ENCODE results near the gene ZNF18.
"Not testable (repeated sequence)": the region's sequence is repeated elsewhere in the genome, so short reads cannot be mapped to it uniquely, and the experiment has no call there.

ZNF18 gene

DNA sequence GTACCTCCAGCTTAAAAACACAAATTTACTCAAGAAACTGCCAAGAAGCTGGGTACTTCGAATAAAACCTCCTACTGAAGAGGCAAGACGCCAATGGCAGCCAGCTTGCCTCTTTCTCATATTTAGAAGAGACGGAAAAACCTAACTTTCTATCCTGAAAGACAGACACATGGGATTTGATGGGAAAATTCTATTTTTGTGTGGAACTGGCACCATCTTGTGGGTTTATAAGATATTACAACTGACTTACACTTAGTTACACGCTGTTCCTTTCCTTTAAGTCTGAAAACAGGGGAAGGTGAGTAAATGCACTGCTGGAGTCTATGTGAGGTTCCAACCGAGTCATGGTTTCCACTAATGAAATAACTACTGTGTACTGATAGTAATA is 10.3 kb downstream of the ZNF18 start:
- H3K27ac ChIP-seq (ENCODE audit: low read depth in 2 of 2, low read length in 2 of 2), result no peak overlapping the region
- H3K27me3 ChIP-seq (ENCODE audit: control insufficient read depth in 2 of 2, insufficient read depth in 2 of 2, low read length in 2 of 2), result no peaks in the 10 kb centered on the region
- H3K36me3 ChIP-seq (ENCODE audit: control insufficient read depth in 2 of 2, insufficient read depth in 2 of 2, low read length in 2 of 2), result peaks cover 15 to 29% of the 10 kb centered on the region in 2 donors
- no peak overlapping the region for H3K4me3 ChIP-seq (ENCODE audit: low read length in 2 of 2)
- peaks cover 0 to 3% of the 10 kb centered on the region in 2 donors for H3K4me1 ChIP-seq (ENCODE audit: control insufficient read depth in 2 of 2, insufficient read depth in 2 of 2, low read length in 2 of 2)
- no peak overlapping the region for H3K9ac ChIP-seq (ENCODE audit: low read depth in 1 of 2, low read length in 2 of 2)
- no peaks in the 10 kb centered on the region for H3K9me3 ChIP-seq (ENCODE audit: control insufficient read depth in 2 of 2, low read length in 2 of 2)

DNA sequence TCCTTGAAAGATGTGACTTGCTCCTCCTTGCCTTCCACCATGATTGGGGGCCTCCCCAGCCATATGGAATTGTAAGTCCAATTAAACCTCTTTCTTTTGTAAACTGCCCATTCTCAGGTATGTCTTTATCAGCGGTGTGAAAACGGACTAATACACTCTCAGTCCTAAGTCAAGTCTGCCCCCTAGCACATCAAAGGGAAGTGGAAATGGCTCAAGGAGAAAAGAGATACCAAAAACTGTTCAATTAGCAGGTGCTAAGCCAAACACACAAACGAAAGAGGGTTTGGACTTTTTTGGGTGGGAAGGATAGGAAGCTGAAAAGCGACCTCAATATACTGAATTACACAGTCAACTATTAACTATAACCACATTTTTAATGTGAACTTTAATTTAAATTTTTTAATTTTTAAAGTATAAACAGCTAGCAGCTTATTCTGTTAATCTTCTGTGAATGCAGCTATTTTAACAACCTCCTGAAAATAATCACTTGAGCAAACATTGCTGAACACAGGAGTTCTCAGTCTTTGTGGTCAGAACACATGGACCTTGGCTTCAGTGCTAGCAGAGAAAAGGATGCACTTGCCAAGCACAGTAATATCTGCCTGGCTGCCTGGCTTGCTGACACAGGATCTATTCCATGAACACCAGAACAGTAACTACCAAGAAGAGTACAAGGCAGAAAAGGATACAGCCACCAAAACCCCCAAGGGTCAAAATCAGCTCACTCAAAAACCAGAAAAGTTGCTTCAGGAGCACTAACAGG is 10.9 kb downstream of the ZNF18 start:
- H3K36me3 ChIP-seq (ENCODE audit: control insufficient read depth in 2 of 2, insufficient read depth in 2 of 2, low read length in 2 of 2), result peaks cover 15 to 31% of the 10 kb centered on the region in 2 donors
- H3K9me3 ChIP-seq (ENCODE audit: control insufficient read depth in 2 of 2, low read length in 2 of 2), result no peaks in the 10 kb centered on the region
- no peak overlapping the region for H3K9ac ChIP-seq (ENCODE audit: low read depth in 1 of 2, low read length in 2 of 2)
- no peaks in the 10 kb centered on the region for H3K27me3 ChIP-seq (ENCODE audit: control insufficient read depth in 2 of 2, insufficient read depth in 2 of 2, low read length in 2 of 2)
- H3K27ac ChIP-seq (ENCODE audit: low read depth in 2 of 2, low read length in 2 of 2), result no peak overlapping the region
- H3K4me1 ChIP-seq (ENCODE audit: control insufficient read depth in 2 of 2, insufficient read depth in 2 of 2, low read length in 2 of 2), result peaks cover 0 to 3% of the 10 kb centered on the region in 2 donors
- no peak overlapping the region for H3K4me3 ChIP-seq (ENCODE audit: low read length in 2 of 2)

DNA sequence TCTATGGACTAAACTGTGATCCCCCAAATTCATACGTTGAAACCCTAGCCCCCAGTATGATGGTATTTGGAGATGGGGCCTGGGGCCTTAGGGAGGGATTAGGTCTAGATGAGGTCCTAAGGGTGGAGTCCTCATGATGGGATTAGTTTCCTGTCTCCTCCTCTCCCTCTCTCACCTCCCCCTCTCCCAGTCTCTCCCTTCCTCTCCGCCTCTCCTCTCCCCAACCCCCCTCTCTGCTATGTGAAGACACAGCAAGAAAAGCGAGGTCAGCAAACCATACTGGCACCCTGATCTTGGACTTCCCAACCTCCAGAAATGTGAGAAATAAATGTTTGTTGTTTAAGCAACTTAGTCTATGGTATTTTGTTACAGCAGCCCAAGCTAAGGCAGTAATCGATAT is 15.4 kb downstream of the ZNF18 start:
- Histone ChIP-seq H3K4me3 (ENCODE audit: low read length in 2 of 2) (no peak overlapping the region), H3K4me1 (ENCODE audit: control insufficient read depth in 2 of 2, insufficient read depth in 2 of 2, low read length in 2 of 2) (no peaks in the 10 kb centered on the region), H3K36me3 (ENCODE audit: control insufficient read depth in 2 of 2, insufficient read depth in 2 of 2, low read length in 2 of 2) (peaks cover 15 to 41% of the 10 kb centered on the region in 2 donors), H3K9me3 (ENCODE audit: control insufficient read depth in 2 of 2, low read length in 2 of 2) (no peaks in the 10 kb centered on the region), H3K9ac (ENCODE audit: low read depth in 1 of 2, low read length in 2 of 2) (no peak overlapping the region), H3K27ac (ENCODE audit: low read depth in 2 of 2, low read length in 2 of 2) (no peak overlapping the region), H3K27me3 (ENCODE audit: control insufficient read depth in 2 of 2, insufficient read depth in 2 of 2, low read length in 2 of 2) (no peaks in the 10 kb centered on the region)

DNA sequence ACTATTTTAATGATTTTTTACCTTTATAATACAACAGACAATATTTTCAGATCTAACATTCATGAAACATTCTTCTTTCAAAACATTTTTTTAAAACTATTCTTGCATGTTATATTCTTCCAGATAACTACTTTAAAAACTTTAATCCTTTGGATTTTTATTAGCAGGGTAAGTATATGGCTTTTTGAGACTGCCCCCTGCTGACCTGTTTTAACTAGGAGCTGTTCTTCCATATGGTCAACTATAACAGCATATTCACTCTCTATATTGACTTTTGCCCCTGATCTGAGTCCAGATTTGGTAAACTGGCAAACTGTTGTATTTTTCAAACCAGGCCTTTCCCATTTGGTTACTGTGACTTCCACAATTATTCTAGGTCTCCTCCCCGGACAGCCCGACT is 16.5 kb downstream of the ZNF18 start:
- H3K9ac ChIP-seq (ENCODE audit: low read depth in 1 of 2, low read length in 2 of 2), result no peak overlapping the region
- no peaks in the 10 kb centered on the region for H3K9me3 ChIP-seq (ENCODE audit: control insufficient read depth in 2 of 2, low read length in 2 of 2)
- H3K4me3 ChIP-seq (ENCODE audit: low read length in 2 of 2), result no peak overlapping the region
- no peak overlapping the region for H3K27ac ChIP-seq (ENCODE audit: low read depth in 2 of 2, low read length in 2 of 2)
- H3K36me3 ChIP-seq (ENCODE audit: control insufficient read depth in 2 of 2, insufficient read depth in 2 of 2, low read length in 2 of 2), result peaks cover 15 to 41% of the 10 kb centered on the region in 2 donors
- H3K4me1 ChIP-seq (ENCODE audit: control insufficient read depth in 2 of 2, insufficient read depth in 2 of 2, low read length in 2 of 2), result no peaks in the 10 kb centered on the region
- H3K27me3 ChIP-seq (ENCODE audit: control insufficient read depth in 2 of 2, insufficient read depth in 2 of 2, low read length in 2 of 2), result no peaks in the 10 kb centered on the region

DNA sequence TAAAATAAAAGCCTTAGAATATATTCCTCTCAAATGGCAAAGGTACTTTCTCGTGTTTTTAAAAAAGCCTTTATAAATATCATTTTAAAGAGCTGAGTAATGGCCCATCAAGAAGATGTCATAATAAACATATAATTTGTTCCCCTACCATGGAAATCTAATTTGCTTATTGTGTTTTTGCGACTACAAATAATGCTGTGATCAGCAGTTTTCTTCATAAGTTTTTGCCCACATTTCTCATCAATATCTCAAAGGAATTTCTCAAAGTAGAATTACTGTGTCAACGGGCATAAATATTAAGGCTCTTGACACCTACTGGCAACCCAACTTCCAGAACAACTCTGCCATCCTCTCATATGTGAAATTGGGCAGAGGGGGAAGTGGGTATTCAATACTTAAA is 17.5 kb downstream of the ZNF18 start:
- no peaks in the 10 kb centered on the region for H3K9me3 ChIP-seq (ENCODE audit: control insufficient read depth in 2 of 2, low read length in 2 of 2)
- no peak overlapping the region for H3K27ac ChIP-seq (ENCODE audit: low read depth in 2 of 2, low read length in 2 of 2)
- H3K4me1 ChIP-seq (ENCODE audit: control insufficient read depth in 2 of 2, insufficient read depth in 2 of 2, low read length in 2 of 2), result no peaks in the 10 kb centered on the region
- peaks cover 15 to 41% of the 10 kb centered on the region in 2 donors for H3K36me3 ChIP-seq (ENCODE audit: control insufficient read depth in 2 of 2, insufficient read depth in 2 of 2, low read length in 2 of 2)
- H3K4me3 ChIP-seq (ENCODE audit: low read length in 2 of 2), result no peak overlapping the region
- no peaks in the 10 kb centered on the region for H3K27me3 ChIP-seq (ENCODE audit: control insufficient read depth in 2 of 2, insufficient read depth in 2 of 2, low read length in 2 of 2)
- H3K9ac ChIP-seq (ENCODE audit: low read depth in 1 of 2, low read length in 2 of 2), result no peak overlapping the region

DNA sequence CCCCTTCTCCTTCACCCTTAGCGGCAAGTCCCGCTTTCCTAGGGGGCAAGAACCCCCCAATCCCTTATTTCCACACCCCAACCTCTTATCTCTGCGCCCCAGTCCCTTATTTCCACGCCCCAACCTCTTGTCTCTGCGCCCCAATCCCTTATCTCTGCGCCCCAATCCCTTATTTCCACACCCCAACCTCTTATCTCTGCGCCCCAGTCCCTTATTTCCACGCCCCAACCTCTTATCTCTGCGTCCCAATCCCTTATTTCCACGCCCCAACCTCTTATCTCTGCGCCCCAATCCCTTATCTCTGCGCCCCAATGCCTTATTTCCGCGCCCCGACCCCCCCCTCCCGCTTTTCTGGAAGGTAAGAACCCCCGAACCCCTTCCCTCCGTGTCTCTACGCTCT is 24.5 kb downstream of the ZNF18 start:
- H3K36me3 ChIP-seq (ENCODE audit: control insufficient read depth in 2 of 2, insufficient read depth in 2 of 2, low read length in 2 of 2); H3K27ac ChIP-seq (ENCODE audit: low read depth in 2 of 2, low read length in 2 of 2); H3K9me3 ChIP-seq (ENCODE audit: control insufficient read depth in 2 of 2, low read length in 2 of 2); H3K4me3 ChIP-seq (ENCODE audit: low read length in 2 of 2); H3K27me3 ChIP-seq (ENCODE audit: control insufficient read depth in 2 of 2, insufficient read depth in 2 of 2, low read length in 2 of 2); H3K9ac ChIP-seq (ENCODE audit: low read depth in 1 of 2, low read length in 2 of 2); H3K4me1 ChIP-seq (ENCODE audit: control insufficient read depth in 2 of 2, insufficient read depth in 2 of 2, low read length in 2 of 2): not testable (repeated sequence)

DNA sequence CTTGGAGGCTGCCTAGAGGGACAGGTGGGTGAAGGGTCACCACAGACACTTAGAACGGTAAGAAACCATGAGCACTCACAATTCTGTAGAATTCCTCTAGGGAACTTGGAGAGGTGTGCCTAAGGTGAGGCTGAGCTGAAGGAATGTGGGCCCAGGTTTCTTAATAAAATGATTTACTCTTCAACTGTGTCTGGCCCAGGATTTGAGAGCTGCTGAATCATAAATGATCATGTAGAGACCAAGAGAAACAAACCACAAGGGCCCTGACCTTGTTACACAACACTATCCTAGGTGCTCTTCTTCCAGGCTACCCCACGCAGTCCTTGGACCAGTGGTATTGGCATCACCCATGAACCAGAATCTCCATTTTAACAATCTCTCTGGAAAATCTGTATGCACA is 27.7 kb downstream of the ZNF18 start:
- Histone ChIP-seq H3K4me3 (ENCODE audit: low read length in 2 of 2) (no peak overlapping the region), H3K27ac (ENCODE audit: low read depth in 2 of 2, low read length in 2 of 2) (no peak overlapping the region), H3K4me1 (ENCODE audit: control insufficient read depth in 2 of 2, insufficient read depth in 2 of 2, low read length in 2 of 2) (no peaks in the 10 kb centered on the region), H3K9me3 (ENCODE audit: control insufficient read depth in 2 of 2, low read length in 2 of 2) (peaks cover 0 to 2% of the 10 kb centered on the region in 2 donors), H3K36me3 (ENCODE audit: control insufficient read depth in 2 of 2, insufficient read depth in 2 of 2, low read length in 2 of 2) (no peaks in the 10 kb centered on the region), H3K27me3 (ENCODE audit: control insufficient read depth in 2 of 2, insufficient read depth in 2 of 2, low read length in 2 of 2) (no peaks in the 10 kb centered on the region), H3K9ac (ENCODE audit: low read depth in 1 of 2, low read length in 2 of 2) (no peak overlapping the region)

DNA sequence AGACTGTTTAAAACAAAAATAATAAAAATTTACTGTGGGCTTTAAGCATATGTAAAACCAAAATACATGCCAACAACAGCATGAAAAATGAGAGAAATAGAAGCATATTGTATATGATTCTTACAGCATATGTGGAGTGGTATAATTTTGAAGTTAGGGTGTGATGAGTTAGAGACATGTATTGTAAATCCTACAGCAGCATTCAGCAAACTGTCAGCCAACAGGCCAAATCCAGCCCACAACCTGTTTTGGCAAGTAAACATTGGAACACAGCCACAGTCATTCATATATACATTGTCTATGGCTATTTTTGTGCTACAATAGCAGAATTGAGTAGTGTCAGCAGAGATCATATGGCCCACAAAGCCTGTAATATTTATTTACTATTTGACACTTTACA is 42.3 kb downstream of the ZNF18 start:
- Histone ChIP-seq H3K27ac (ENCODE audit: low read depth in 2 of 2, low read length in 2 of 2) (no peak overlapping the region), H3K4me1 (ENCODE audit: control insufficient read depth in 2 of 2, insufficient read depth in 2 of 2, low read length in 2 of 2) (no peaks in the 10 kb centered on the region), H3K9me3 (ENCODE audit: control insufficient read depth in 2 of 2, low read length in 2 of 2) (peaks cover 3 to 6% of the 10 kb centered on the region in 2 donors), H3K4me3 (ENCODE audit: low read length in 2 of 2) (no peak overlapping the region), H3K9ac (ENCODE audit: low read depth in 1 of 2, low read length in 2 of 2) (no peak overlapping the region), H3K36me3 (ENCODE audit: control insufficient read depth in 2 of 2, insufficient read depth in 2 of 2, low read length in 2 of 2) (no peaks in the 10 kb centered on the region), H3K27me3 (ENCODE audit: control insufficient read depth in 2 of 2, insufficient read depth in 2 of 2, low read length in 2 of 2) (no peaks in the 10 kb centered on the region)

DNA sequence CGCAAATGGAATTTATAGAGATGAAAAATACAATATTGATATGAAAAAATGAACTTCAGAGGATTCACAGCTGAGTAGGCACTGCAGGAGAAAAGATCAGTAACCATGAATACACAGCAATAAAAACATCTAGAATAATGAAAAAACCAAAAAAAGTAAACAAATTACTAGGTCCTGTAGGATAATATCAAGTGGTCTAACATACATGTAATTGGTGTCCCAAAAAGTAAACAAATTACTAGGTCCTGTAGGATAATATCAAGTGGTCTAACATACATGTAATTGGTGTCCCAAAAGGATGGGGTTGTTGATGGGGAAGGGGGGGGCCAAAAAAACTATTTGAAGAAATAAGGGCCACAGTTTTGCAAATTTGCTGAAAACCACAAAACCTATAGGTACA is 43.4 kb downstream of the ZNF18 start:
- Histone ChIP-seq H3K4me1 (ENCODE audit: control insufficient read depth in 2 of 2, insufficient read depth in 2 of 2, low read length in 2 of 2) (no peaks in the 10 kb centered on the region), H3K9ac (ENCODE audit: low read depth in 1 of 2, low read length in 2 of 2) (no peak overlapping the region), H3K36me3 (ENCODE audit: control insufficient read depth in 2 of 2, insufficient read depth in 2 of 2, low read length in 2 of 2) (no peaks in the 10 kb centered on the region), H3K27me3 (ENCODE audit: control insufficient read depth in 2 of 2, insufficient read depth in 2 of 2, low read length in 2 of 2) (no peaks in the 10 kb centered on the region), H3K4me3 (ENCODE audit: low read length in 2 of 2) (no peak overlapping the region), H3K9me3 (ENCODE audit: control insufficient read depth in 2 of 2, low read length in 2 of 2) (peaks cover 3 to 6% of the 10 kb centered on the region in 2 donors), H3K27ac (ENCODE audit: low read depth in 2 of 2, low read length in 2 of 2) (no peak overlapping the region)

DNA sequence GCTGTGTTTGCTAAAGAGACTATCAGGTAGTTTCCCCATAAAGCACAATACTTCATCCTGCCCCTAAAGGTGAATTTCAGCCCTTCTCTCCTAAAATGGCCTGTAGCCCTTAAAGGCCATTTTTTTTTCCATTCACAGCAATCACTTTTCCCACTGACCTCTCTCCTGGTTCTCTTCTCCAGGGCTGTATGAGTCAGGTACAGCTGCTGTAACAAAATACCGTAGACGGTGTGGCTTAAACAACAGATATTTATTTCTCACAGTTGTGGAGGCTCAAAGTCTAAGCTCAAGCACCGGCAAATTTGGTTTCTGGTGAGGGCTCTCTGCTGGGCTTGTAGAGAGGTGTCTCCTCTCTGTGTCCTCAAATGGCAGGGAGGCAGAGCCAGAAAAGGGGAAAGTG is 44.7 kb downstream of the ZNF18 start:
- Histone ChIP-seq H3K27me3 (ENCODE audit: control insufficient read depth in 2 of 2, insufficient read depth in 2 of 2, low read length in 2 of 2) (no peaks in the 10 kb centered on the region), H3K4me3 (ENCODE audit: low read length in 2 of 2) (no peak overlapping the region), H3K9me3 (ENCODE audit: control insufficient read depth in 2 of 2, low read length in 2 of 2) (peaks cover 3 to 6% of the 10 kb centered on the region in 2 donors)

More for the DNA sequence above, 44.7 kb downstream of the ZNF18 start:
- Histone ChIP-seq H3K27ac (ENCODE audit: low read depth in 2 of 2, low read length in 2 of 2) (no peak overlapping the region), H3K9ac (ENCODE audit: low read depth in 1 of 2, low read length in 2 of 2) (no peak overlapping the region), H3K4me1 (ENCODE audit: control insufficient read depth in 2 of 2, insufficient read depth in 2 of 2, low read length in 2 of 2) (no peaks in the 10 kb centered on the region), H3K36me3 (ENCODE audit: control insufficient read depth in 2 of 2, insufficient read depth in 2 of 2, low read length in 2 of 2) (no peaks in the 10 kb centered on the region)
